ENCODE data around the gene MARK3. TPM values are rescaled to one million over a fixed set of nuclear protein-coding genes. Genes with fewer than 3 reads are reported as not detected.

MARK3 gene
- total and polyA plus RNA-seq, 2 of the 13 experiments (the other 11 are each of a cell fraction or from before 2014, with no cell fraction given) = 47.7 to 56.6 TPM

DNA sequence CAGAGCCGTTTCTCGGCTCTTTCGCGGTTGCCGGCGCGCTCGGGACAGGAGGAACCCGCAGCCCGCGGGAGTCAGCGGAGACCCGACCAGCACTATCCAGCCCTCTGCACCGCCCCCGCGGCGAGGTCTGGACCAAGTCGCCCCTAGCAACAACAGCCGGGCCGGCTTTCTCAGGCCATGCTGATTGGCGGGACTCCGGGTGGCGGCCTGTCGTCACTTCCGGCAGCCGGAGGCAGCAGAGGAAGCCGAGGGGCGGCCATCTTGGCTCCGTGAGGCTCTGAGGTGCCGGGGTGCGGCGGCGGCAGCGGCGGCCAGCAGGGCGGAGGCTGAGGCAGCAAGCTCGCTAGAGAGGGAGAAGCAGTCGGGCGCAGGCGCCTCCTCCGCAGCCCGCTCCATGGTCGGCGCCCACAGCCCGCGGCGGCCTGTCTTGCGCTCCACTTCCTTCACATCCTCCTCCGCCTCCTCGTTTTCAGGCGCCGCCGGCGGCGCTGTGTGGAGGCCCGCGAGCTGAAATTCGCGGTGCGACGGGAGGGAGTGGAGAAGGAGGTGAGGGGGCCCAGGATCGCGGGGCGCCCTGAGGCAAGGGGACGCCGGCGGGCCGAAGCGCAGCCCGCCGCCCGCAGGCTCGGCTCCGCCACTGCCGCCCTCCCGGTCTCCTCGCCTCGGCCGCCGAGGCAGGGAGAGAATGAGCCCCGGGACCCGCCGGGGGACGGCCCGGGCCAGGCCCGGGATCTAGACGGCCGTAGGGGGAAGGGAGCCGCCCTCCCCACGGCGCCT lies at the start of gene MARK3 (continued):
- TF ChIP-seq SOX13 (IDR thresholded peaks at IDR 0.05) (no peak), SOX13 (CRISPR knock-in tag; conservative IDR thresholded peaks at IDR 0.05 in 1 of 2, IDR thresholded peaks at IDR 0.05 in 1 of 2) (no peak), TEAD3 (CRISPR knock-in tag; optimal IDR thresholded peaks at IDR 0.05; ENCODE audit: borderline replicate concordance) (no peak), NR2F1 (CRISPR knock-in tag; IDR thresholded peaks at IDR 0.05) (no peak), ZNF678 (CRISPR knock-in tag; IDR thresholded peaks at IDR 0.05) (0 out of 2 replicates have a peak, but pooled peaks have one; percentile 7), TAF15 (IDR thresholded peaks at IDR 0.05; ENCODE audit: low read depth, low read length, poor library complexity, severe bottlenecking) (no peak), ZNF724P (CRISPR knock-in tag; IDR thresholded peaks at IDR 0.05; ENCODE audit: borderline replicate concordance) (no peak), MED1 (CRISPR knock-in tag; IDR thresholded peaks at IDR 0.05) (peak; percentile 24; the same call in 1 of the 2 replicates), ZNF713 (CRISPR knock-in tag; IDR thresholded peaks at IDR 0.05) (0 out of 2 replicates have a peak, but pooled peaks have one; percentile 80), ZNF564 (CRISPR knock-in tag; IDR thresholded peaks at IDR 0.05) (no peak), ZNF616 (CRISPR knock-in tag; IDR thresholded peaks at IDR 0.05; ENCODE audit: low read depth) (peak; percentile 45; the same call in 1 of the 2 replicates), ZNF781 (CRISPR knock-in tag; IDR thresholded peaks at IDR 0.05; ENCODE audit: borderline replicate concordance, not compliant biosample characterization) (no peak), ZNF207 (IDR thresholded peaks at IDR 0.05; ENCODE audit: borderline replicate concordance) (no peak), MIER3 (CRISPR knock-in tag; IDR thresholded peaks at IDR 0.05; ENCODE audit: borderline replicate concordance) (peak; percentile 32; the same call in 1 of the 2 replicates), ZNF143 (CRISPR knock-in tag; IDR thresholded peaks at IDR 0.05) (no peak), AHR (CRISPR knock-in tag; IDR thresholded peaks at IDR 0.05) (no peak), DNMT1 (CRISPR knock-in tag; IDR thresholded peaks at IDR 0.05) (no peak; the same call in 1 of the 2 replicates)
- TF ChIP-seq, protein P1, sequence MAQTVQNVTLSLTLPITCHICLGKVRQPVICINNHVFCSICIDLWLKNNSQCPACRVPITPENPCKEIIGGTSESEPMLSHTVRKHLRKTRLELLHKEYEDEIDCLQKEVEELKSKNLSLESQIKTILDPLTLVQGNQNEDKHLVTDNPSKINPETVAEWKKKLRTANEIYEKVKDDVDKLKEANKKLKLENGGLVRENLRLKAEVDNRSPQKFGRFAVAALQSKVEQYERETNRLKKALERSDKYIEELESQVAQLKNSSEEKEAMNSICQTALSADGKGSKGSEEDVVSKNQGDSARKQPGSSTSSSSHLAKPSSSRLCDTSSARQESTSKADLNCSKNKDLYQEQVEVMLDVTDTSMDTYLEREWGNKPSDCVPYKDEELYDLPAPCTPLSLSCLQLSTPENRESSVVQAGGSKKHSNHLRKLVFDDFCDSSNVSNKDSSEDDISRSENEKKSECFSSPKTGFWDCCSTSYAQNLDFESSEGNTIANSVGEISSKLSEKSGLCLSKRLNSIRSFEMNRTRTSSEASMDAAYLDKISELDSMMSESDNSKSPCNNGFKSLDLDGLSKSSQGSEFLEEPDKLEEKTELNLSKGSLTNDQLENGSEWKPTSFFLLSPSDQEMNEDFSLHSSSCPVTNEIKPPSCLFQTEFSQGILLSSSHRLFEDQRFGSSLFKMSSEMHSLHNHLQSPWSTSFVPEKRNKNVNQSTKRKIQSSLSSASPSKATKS (CRISPR knock-in tag; IDR thresholded peaks at IDR 0.05) = no peak
- TF ChIP-seq, protein P2, sequence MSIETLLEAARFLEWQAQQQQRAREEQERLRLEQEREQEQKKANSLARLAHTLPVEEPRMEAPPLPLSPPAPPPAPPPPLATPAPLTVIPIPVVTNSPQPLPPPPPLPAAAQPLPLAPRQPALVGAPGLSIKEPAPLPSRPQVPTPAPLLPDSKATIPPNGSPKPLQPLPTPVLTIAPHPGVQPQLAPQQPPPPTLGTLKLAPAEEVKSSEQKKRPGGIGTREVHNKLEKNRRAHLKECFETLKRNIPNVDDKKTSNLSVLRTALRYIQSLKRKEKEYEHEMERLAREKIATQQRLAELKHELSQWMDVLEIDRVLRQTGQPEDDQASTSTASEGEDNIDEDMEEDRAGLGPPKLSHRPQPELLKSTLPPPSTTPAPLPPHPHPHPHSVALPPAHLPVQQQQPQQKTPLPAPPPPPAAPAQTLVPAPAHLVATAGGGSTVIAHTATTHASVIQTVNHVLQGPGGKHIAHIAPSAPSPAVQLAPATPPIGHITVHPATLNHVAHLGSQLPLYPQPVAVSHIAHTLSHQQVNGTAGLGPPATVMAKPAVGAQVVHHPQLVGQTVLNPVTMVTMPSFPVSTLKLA (IDR thresholded peaks at IDR 0.05) = no peak
- TF ChIP-seq, protein P3, sequence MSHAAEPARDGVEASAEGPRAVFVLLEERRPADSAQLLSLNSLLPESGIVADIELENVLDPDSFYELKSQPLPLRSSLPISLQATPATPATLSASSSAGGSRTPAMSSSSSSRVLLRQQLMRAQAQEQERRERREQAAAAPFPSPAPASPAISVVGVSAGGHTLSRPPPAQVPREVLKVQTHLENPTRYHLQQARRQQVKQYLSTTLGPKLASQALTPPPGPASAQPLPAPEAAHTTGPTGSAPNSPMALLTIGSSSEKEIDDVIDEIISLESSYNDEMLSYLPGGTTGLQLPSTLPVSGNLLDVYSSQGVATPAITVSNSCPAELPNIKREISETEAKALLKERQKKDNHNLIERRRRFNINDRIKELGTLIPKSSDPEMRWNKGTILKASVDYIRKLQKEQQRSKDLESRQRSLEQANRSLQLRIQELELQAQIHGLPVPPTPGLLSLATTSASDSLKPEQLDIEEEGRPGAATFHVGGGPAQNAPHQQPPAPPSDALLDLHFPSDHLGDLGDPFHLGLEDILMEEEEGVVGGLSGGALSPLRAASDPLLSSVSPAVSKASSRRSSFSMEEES (CRISPR knock-in tag; IDR thresholded peaks at IDR 0.05) = no peak
- TF ChIP-seq, protein P4, sequence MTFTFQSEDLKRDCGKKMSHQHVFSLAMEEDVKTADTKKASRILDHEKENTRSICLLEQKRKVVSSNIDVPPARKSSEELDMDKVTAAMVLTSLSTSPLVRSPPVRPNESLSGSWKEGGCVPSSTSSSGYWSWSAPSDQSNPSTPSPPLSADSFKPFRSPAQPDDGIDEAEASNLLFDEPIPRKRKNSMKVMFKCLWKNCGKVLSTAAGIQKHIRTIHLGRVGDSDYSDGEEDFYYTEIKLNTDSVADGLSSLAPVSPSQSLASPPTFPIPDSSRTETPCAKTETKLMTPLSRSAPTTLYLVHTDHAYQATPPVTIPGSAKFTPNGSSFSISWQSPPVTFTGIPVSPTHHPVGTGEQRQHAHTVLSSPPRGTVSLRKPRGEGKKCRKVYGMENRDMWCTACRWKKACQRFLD (CRISPR knock-in tag; IDR thresholded peaks at IDR 0.05; ENCODE audit: borderline replicate concordance) = no peak
- TF ChIP-seq, protein P5, sequence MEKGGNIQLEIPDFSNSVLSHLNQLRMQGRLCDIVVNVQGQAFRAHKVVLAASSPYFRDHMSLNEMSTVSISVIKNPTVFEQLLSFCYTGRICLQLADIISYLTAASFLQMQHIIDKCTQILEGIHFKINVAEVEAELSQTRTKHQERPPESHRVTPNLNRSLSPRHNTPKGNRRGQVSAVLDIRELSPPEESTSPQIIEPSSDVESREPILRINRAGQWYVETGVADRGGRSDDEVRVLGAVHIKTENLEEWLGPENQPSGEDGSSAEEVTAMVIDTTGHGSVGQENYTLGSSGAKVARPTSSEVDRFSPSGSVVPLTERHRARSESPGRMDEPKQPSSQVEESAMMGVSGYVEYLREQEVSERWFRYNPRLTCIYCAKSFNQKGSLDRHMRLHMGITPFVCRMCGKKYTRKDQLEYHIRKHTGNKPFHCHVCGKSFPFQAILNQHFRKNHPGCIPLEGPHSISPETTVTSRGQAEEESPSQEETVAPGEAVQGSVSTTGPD (CRISPR knock-in tag; IDR thresholded peaks at IDR 0.05) = no peak
